Thyroid gland (tissue), 4 donors: ENCODE data around the gene NRARP. TPM values are rescaled to one million over a fixed set of nuclear protein-coding genes. Genes with fewer than 3 reads are reported as not detected.

Source experiments
- DNase-seq, 2 donors: peaks; one replicate each; pipeline ENCODE4 v3.0.0-alpha.2; 2019
- H3K27ac ChIP-seq, 3 donors: fragments of 200-600 bp; sonication (generic); 1 replicate in 2 of 3; 2 replicates in 1 of 3; pipeline ENCODE4 v1.5.1; 2016 to 2019; ENCODE audit warnings: mild to moderate bottlenecking in 1 of 3, moderate library complexity in 1 of 3
- H3K27me3 ChIP-seq: fragments of 200-600 bp; sonication (generic); one replicate; pipeline ENCODE4 v1.5.1; 2019
- H3K36me3 ChIP-seq, 2 donors: fragments of 200-600 bp; sonication (generic); one replicate each; pipeline ENCODE4 v1.5.1; 2016 to 2019
- H3K4me1 ChIP-seq, 2 donors: fragments of 200-600 bp; sonication (generic); one replicate each; pipeline ENCODE4 v1.5.1; 2017 to 2019
- H3K4me3 ChIP-seq, 3 donors: fragments of 200-600 bp; sonication (generic); replicated peaks in 1 of 3; 1 replicate in 2 of 3; 2 replicates in 1 of 3; pipeline ENCODE4 v1.5.1; 2016; ENCODE audit warnings: mild to moderate bottlenecking in 1 of 3
- H3K9me3 ChIP-seq: fragments of 200-600 bp; sonication (generic); one replicate; pipeline ENCODE4 v1.5.1; 2017
- CTCF ChIP-seq, 6 experiments: fragments of 200-600 bp in 3 of 6; fragments of 450-650 bp in 3 of 6; sonication (generic) in 3 of 6; IDR thresholded peaks; one replicate each; pipeline ENCODE4 v1.5.1; 2016 to 2019; ENCODE audit warnings: antibody characterized with exemption in 6 of 6, mild to moderate bottlenecking in 2 of 6, inconsistent platforms in 1 of 6, moderate library complexity in 1 of 6
- POLR2A ChIP-seq, 2 donors: fragments of 450-650 bp; IDR thresholded peaks; one replicate each; pipeline ENCODE4 v1.6.1; 2017; ENCODE audit warnings: antibody characterized with exemption in 2 of 2, mild to moderate bottlenecking in 2 of 2, moderate library complexity in 1 of 2
- WGBS, 2 donors: methylation state at CpG; one replicate each; pipeline ENCODE4 v1.1.5; 2017; 5-methylcytosine and 5-hydroxymethylcytosine counted together
- intact Hi-C: fragments of 100-400 bp; cut with DNase I; formaldehyde crosslinking; loops from one replicate; pipeline ENCODE4 v1.15.1; 2023
- total RNA-seq, 4 donors: library from RNA; depleted of rRNA; stranded (reverse); fragments of >200 nt; gene quantifications; one replicate each; pipeline ENCODE4 v1.2.3, GENCODE V29; 2016

Gene NRARP
- total RNA-seq, 4 donors from 2014 or later: 1.8 to 10.2 (median 6.8) TPM

- Histone ChIP-seq H3K27ac (peak overlapping the region; percentile 11 to 70 (median 28)), H3K4me3 (peak overlapping the region in 1 of 3 donors; percentile 46), H3K36me3 (no peaks in the 10 kb centered on the region), H3K4me1 (peaks cover 23 to 51% of the 10 kb centered on the region in 2 donors), H3K27me3 (no peaks in the 10 kb centered on the region), H3K9me3 (no peaks in the 10 kb centered on the region)
- intact Hi-C loops: loop anchor here (5.0 kb wide), 1 partner anchor 107 kb away; no protein-coding TSS in a partner anchor
- no peak for TF ChIP-seq CTCF (IDR thresholded peaks at IDR 0.05)
- no peak for TF ChIP-seq POLR2A (IDR thresholded peaks at IDR 0.05)
- WGBS, 2 donors: 33 to 35% methylated on average over 16 of the region's 16 CpGs
- DNase-seq: peak; percentile 65
These were observed 2.1 kb downstream of the NRARP start for GRCh38 chr9:137299938-137300337.

GRCh38 chr9:137299203-137299565, 2.9 kb downstream of the NRARP start:
- Histone ChIP-seq H3K36me3 (no peaks in the 10 kb centered on the region), H3K4me3 (peak overlapping the region in 1 of 3 donors; percentile 0), H3K9me3 (no peaks in the 10 kb centered on the region), H3K27me3 (no peaks in the 10 kb centered on the region), H3K27ac (peak overlapping the region in 2 of 3 donors; percentile 38), H3K4me1 (peaks cover 20 to 47% of the 10 kb centered on the region in 2 donors)
- TF ChIP-seq CTCF (IDR thresholded peaks at IDR 0.05) (no peak), POLR2A (IDR thresholded peaks at IDR 0.05) (no peak)
- WGBS, 2 donors: 75 to 89% methylated on average over 5 to 10 of the region's 10 CpGs
- intact Hi-C loops: loop anchor here (5.0 kb wide), 1 partner anchor 108 kb away; no protein-coding TSS in a partner anchor
- DNase-seq: no peak

- no peaks in the 10 kb centered on the region for H3K27me3 ChIP-seq
- H3K36me3 ChIP-seq: no peaks in the 10 kb centered on the region
- DNase-seq: no peak
- H3K4me3 ChIP-seq: peak overlapping the region in 1 of 3 donors; percentile 0
- intact Hi-C loops: loop anchor here (5.0 kb wide), 1 partner anchor 109 kb away; no protein-coding TSS in a partner anchor
- no peak for TF ChIP-seq POLR2A (IDR thresholded peaks at IDR 0.05)
- no peak for TF ChIP-seq CTCF (IDR thresholded peaks at IDR 0.05)
- 64 to 71% methylated on average over 24 of the region's 24 CpGs for WGBS, 2 donors
- peaks cover 20 to 46% of the 10 kb centered on the region in 2 donors for H3K4me1 ChIP-seq
- H3K9me3 ChIP-seq: no peaks in the 10 kb centered on the region
- peak overlapping the region in 2 of 3 donors; percentile 38 to 79 for H3K27ac ChIP-seq
These were observed 3.5 kb downstream of the NRARP start for GRCh38 chr9:137298401-137299202.

- Histone ChIP-seq H3K27ac (peak overlapping the region in 2 of 3 donors; percentile 38 to 79), H3K27me3 (no peaks in the 10 kb centered on the region), H3K9me3 (no peaks in the 10 kb centered on the region), H3K4me3 (no peak overlapping the region), H3K4me1 (peaks cover 20 to 45% of the 10 kb centered on the region in 2 donors), H3K36me3 (no peaks in the 10 kb centered on the region)
- WGBS, 2 donors: 55 to 70% methylated on average over 5 to 7 of the region's 7 CpGs
- DNase-seq: no peak
- TF ChIP-seq POLR2A (IDR thresholded peaks at IDR 0.05): no peak
- no peak for TF ChIP-seq CTCF (IDR thresholded peaks at IDR 0.05)
- intact Hi-C loops: loop anchor here (5.0 kb wide), 1 partner anchor 109 kb away; no protein-coding TSS in a partner anchor
These were observed 4.1 kb downstream of the NRARP start for GRCh38 chr9:137297966-137298365.
